NCI-H774 (cell line): ENCODE measurements around the gene GCKR.

Experiments used
- DNase-seq: peaks from one replicate; lab custom pipeline; 2025; lab: John Stamatoyannopoulos, UW

The GCKR gene

GRCh38 chr2:27572439-27572838, 75.8 kb downstream of the GCKR start:
- DNase-seq: no peak

- DNase-seq: no peak
These were observed 76.4 kb downstream of the GCKR start for GRCh38 chr2:27572998-27573429.
